Measurements from ENCODE around the gene KRTAP19-8.

Gene KRTAP19-8

DNA sequence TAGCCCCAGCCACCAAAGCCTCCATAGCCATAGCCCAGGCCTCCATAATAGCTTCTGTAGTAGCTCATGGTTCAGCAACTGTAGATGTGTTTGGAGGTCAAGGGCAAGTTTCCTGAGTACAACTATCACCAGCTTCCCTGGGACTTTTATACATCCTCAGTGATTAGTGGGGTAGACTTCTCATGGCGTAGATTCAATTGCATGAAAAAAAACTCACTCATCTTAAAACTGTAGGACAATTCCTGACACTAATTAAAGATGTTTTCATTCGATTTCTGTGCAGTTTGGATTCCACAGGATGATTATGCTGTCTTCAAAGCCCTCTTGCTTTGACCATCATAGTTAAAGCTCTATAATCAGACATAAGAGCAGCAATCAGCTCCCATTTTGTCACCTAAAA is at the start of gene KRTAP19-8:
TSS of gene KRTAP19-8 (minus strand) at position 101 of the 400 bp plus-strand sequence. CDS start at position 68, 33 bp downstream.
- no peak for DNase-seq

DNA sequence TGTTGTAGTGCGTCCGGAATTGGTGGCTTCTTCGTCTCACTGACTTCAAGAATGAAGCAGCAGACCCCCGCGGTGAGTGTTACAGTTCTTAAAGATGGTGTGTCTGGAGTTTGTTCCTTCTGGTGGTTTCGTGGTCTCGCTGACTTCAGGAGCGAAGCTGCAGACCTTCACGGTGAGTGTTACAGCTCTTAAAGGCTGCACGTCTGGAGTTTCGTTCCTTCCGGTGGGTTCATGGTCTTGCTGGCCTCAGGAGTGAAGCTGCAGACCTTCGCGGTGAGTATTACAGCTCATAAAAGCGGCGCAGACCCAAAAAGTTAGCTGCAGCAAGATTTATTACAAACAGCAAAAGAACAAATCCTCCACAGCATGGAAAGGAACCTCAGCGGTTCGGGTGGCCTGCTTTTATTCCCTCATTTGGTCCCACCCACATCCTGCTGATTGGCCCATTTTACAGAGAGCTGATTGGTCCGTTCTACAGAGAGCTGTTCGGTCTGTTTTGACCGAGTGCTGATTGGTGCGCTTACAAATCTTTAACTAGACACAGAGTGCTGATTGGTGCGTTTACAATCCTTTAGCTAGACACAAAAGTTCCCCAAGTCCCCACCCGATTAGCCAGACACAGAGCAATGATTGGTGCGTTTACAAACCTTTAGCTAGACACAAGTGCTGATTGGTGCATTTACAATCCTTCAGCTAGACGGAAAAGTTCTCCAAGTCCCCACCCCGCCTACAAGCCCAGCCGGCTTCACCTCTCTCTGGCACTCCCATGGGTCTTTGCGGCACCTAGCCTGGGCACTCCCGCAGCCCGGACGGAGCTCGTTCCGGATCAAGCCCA is 49.6 kb upstream of the KRTAP19-8 start:
- no peak for DNase-seq

DNA sequence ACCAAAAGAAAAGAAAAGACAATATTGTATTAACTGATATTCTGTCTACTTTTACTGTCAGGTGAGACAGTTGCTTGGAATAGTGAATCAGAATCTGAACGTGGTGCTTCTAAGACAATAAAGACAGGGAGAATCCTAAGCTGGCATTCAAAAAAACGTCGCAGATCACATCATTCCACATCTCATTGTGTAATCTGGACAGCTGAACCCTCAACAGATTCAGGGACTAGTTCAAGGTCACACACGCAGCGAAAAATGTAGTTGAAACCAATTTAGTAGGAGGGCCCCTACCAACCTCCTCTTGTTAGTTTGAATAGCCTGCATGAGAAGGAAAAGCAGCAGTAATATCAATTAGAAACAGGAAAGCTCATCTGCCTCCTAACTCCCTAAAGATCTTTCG is 46.4 kb upstream of the KRTAP19-8 start:
- DNase-seq, result no peak

DNA sequence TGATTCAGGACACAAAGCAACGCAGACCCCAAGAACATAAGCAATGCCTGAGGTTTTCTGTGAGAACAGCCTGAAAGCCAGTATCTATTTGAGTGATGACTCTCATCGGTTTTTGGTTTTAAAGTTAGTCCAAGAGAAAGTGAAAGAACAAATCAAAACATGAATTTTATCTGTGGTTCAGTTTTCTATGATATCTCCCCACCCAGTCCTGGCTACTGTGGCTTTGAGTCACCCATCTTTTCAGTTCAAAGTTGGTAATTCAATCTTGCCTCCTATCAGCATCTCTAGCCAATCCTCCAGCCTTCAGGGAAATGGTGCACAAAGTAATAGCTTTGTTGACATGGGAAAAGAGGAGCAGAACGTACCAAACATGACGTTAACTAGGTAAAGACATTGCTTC is 40.5 kb upstream of the KRTAP19-8 start:
- DNase-seq, result no peak

- no peak for DNase-seq
These were observed 39.9 kb upstream of the KRTAP19-8 start for GRCh38 chr21:31078216-31078615.

DNA sequence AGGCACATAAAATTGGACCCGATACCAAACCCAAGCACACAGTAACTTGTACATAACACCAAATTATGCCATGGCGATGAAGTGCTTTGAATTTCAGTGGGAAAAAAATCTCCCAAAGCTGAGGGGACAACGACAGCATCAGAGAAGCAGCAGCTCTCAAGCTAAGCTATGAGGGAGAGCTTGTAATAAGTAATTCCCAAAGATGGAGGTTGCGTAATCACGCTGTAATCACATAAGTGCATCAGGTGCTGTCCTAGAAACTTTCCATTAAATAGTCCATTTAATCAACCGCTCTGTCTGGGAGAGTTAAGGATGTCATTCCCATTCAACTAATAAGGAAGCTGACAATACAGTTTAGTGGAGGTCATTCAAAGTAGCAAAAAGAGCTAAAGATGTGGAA is 37.6 kb upstream of the KRTAP19-8 start:
- DNase-seq, result no peak

GRCh38 chr21:31072533-31072932 is 34.3 kb upstream of the KRTAP19-8 start:
- DNase-seq, result no peak

GRCh38 chr21:31064803-31065202 is 26.5 kb upstream of the KRTAP19-8 start:
- no peak for DNase-seq

DNA sequence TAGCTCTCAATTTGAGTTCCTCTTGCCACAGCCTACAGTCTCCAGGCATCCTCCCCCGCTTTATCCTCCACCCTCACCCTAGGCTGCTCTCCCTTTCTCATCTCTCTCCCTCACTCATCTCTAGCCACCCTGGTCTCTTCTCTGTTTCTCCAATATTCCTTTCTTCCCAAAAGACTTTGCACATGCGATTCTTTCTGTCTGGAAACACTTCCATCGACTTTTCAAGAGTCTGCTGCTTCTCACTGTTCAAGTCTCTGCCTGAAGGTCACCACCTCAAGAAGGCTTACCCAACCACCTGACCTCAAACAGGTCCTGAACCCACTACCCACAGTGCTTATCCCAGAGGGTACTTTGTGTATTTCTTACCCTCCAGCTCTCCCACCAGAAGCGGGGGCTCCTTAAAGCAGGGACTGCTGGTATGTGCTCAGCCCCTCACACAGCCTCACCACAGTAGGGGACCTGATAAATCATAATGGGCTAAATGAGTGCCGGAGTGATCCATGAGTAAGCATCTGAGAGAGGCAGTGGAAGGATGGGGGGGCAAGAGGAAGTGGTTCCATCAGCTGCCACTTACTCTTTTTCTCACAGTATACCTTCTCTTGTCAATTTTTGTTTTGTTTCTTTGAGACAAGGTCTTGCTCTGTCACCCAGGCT is 14.3 kb upstream of the KRTAP19-8 start:
- no peak for DNase-seq

GRCh38 chr21:31050577-31051157 is 12.4 kb upstream of the KRTAP19-8 start:
- DNase-seq, result no peak

DNA sequence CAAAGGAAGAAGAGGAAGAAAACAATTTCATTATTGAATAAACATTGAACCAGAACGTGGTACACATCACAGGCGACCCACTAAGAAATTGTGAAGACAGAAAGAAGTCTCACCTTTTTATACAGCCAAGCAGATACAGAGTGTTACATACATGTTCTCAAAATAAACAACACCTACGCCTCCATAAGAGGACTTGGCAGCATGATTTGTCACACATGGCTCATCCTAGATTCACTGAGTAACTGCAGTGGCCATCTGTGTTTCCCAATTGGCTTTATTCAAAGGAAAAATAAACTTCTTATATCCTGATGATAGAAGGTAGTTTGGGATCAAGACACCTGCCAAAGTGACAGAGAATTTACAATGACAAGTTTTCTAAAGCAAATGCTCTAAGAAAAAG is 7.6 kb upstream of the KRTAP19-8 start:
- no peak for DNase-seq

DNA sequence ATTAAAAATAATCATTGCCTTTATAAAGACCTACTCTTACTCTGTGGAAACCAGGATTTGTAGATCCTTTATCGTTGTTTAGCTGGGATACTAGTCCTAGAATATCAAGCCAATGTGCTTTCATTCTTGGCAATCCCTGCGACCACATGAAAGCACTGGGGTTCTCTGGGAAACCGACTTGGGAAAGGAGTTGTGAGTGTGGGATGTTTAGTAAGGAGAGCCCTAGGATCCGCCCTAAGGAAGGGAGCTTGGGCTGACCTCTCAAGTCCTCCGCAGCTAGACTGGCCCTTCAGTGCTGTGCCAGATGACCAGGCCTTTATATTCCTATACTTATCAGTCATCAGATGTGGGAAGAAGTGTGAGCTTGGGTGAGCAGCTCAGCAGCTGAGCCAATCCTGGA is 5.2 kb upstream of the KRTAP19-8 start:
- no peak for DNase-seq

GRCh38 chr21:31042080-31042464 is 3.8 kb upstream of the KRTAP19-8 start:
- no peak for DNase-seq

DNA sequence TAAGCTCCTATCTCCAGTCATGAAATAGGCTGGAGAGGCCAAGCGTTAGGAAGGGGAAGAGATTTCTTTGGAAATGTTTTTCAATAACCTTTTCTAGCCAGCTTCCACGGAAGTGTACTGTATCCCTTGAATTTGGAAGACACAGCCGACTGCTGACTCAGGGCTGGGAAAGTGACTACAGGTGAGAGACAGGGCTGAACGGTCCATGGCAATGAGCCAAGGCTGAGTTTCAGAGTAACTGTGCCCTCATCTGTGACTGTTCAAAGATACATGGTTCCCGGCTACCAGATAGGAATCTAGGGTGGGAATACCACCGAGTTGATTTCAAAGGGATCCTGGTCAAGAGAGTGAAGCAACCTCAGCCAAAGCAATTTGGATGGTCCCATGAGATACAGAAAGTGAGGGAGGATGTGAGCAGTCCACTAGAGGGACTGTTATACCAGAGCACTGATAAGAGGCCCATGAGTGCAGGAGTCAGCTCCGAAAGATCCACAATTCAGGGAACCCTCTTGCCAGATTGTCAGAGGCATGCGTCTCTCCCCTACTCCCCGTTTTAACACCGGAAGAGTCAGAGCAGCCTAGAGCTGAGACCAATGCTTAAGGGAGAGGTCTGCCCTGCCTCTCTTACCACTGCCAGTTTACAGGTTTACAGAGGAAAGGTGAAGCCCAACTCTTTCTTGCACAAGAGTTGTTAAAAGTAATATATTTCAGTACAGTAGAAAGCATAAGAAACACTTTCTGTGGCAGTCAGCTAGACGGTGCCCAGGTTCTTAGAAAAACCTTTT is 3.2 kb upstream of the KRTAP19-8 start:
- DNase-seq, result no peak

GRCh38 chr21:31034378-31034777 is 3.9 kb downstream of the KRTAP19-8 start:
- no peak for DNase-seq

DNA sequence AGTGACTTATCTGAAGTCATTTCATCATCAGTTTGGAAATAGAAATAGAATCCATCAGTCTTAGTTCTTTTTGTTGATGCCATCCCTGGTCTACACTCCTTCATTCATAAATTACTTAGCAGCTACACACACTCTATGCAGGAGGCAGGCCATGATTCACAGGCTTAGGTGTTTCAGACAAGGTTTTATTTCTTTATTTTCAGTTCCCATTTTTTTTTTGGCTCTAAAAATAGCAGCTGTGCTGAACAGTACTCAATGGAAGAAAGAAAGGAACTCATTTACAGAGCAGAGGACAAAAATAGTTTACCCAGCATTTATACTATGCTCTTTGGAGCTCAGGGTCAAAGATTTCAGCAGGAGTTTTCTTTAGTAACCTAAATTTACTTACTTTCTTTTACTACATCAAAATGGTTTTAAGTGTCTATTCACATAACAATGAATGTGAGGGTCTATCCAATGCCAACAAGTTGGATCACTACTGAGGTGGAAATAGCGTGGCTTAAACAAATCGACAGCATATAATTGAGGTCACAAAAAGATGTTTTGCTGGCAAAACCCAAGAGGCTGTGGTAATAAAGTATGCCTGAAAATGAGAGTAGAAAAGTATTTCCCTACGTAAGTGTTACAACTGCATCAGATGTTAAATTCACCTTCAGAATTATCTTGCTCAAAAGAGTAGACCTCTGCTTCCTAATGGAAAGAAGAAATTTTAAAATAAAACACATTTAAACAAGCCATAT is 7.7 kb downstream of the KRTAP19-8 start:
- no peak for DNase-seq

DNA sequence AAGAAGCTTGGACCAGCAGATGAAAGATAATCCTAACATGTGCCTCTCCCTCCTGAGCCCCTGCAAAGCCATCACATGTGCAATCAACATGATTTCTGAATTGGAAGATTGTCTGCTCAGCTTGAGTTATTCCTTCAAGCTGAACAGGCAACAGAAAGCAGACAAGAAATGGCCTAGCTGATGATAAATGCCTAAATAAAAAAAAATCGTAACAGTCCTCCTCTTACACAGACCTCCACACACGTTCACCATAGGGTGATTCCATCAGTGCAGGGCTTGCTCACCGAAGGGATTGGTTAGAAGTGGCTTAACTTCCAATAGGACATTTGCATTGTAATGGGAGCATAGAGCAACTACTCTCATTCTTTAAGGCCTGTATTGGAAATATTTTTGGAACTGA is 14.6 kb downstream of the KRTAP19-8 start:
- no peak for DNase-seq

- DNase-seq, result no peak
These were observed 16.0 kb downstream of the KRTAP19-8 start for GRCh38 chr21:31022306-31022705.

- DNase-seq, result no peak
These were observed 20.0 kb downstream of the KRTAP19-8 start for GRCh38 chr21:31018232-31018631.

GRCh38 chr21:31014891-31015290 is 23.4 kb downstream of the KRTAP19-8 start:
- DNase-seq, result no peak

DNA sequence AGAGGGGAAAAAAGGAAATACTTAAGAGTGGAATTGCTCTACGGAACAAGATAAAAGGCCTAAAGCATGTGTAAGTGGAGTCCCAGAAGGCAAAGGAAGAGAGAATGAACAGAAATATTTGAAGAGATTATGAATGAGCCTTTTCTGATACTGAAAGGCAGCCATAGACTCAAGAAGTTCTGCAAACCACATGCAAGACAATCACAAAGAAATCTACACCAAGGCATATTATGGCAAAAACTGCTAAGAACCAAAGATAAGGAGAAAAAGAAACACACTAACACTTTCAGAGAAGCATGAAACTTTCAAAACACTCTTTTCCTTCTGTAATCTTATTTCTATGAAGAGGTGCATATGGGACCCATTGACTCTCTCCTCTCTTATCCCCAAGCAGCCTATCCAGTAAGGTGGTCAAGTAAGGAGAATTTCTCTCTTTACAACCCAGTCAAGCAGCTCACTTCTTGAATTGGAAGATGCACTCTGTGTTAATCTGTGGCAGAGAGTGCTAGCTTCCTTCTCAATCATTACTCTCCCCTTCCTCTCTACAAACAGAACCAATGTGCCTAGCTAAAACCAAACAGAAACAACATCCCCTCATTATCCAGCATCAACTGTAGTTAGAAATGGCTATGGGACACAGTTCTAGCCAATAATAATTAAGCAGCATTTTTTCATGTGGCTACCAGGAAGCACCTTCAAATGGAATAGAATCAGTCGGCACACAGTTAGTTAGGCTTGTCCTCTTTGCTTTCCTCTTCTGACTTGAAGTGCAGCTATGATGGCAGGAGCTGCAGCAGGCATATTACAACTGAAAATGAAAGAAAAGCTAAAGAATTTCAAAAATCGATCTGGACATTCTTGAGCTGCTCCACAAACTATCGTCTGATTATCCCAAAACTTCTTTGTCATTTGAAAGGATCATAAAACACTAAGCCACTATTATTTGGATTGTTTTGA is 25.9 kb downstream of the KRTAP19-8 start:
- DNase-seq, result no peak

All from SIG-M5 (cell line).